ENCODE results near the gene CNR2. TPM values are rescaled to one million over a fixed set of nuclear protein-coding genes. Genes with fewer than 3 reads are reported as not detected.

The CNR2 gene
- total RNA-seq, 1 donor from 2014 or later = not detected

- Mint-ChIP-seq H3K27ac (no peak overlapping the region), H3K27me3 (peaks cover 2% of the 10 kb centered on the region), H3K36me3 (ENCODE audit: insufficient read depth) (no peaks in the 10 kb centered on the region), H3K4me3 (ENCODE audit: low read depth) (no peak overlapping the region), H3K9me3 (ENCODE audit: low read depth) (no peaks in the 10 kb centered on the region), H3K4me1 (ENCODE audit: low read depth) (no peaks in the 10 kb centered on the region)
- TF ChIP-seq, protein P1, sequence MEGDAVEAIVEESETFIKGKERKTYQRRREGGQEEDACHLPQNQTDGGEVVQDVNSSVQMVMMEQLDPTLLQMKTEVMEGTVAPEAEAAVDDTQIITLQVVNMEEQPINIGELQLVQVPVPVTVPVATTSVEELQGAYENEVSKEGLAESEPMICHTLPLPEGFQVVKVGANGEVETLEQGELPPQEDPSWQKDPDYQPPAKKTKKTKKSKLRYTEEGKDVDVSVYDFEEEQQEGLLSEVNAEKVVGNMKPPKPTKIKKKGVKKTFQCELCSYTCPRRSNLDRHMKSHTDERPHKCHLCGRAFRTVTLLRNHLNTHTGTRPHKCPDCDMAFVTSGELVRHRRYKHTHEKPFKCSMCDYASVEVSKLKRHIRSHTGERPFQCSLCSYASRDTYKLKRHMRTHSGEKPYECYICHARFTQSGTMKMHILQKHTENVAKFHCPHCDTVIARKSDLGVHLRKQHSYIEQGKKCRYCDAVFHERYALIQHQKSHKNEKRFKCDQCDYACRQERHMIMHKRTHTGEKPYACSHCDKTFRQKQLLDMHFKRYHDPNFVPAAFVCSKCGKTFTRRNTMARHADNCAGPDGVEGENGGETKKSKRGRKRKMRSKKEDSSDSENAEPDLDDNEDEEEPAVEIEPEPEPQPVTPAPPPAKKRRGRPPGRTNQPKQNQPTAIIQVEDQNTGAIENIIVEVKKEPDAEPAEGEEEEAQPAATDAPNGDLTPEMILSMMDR (IDR thresholded peaks at IDR 0.05; ENCODE audit: unreplicated experiment) = no peak
- DNase-seq (ENCODE audit: low spot score, unreplicated experiment) = no peak
These were observed 11.4 kb upstream of the CNR2 start for GRCh38 chr1:23924601-23925000.

DNA sequence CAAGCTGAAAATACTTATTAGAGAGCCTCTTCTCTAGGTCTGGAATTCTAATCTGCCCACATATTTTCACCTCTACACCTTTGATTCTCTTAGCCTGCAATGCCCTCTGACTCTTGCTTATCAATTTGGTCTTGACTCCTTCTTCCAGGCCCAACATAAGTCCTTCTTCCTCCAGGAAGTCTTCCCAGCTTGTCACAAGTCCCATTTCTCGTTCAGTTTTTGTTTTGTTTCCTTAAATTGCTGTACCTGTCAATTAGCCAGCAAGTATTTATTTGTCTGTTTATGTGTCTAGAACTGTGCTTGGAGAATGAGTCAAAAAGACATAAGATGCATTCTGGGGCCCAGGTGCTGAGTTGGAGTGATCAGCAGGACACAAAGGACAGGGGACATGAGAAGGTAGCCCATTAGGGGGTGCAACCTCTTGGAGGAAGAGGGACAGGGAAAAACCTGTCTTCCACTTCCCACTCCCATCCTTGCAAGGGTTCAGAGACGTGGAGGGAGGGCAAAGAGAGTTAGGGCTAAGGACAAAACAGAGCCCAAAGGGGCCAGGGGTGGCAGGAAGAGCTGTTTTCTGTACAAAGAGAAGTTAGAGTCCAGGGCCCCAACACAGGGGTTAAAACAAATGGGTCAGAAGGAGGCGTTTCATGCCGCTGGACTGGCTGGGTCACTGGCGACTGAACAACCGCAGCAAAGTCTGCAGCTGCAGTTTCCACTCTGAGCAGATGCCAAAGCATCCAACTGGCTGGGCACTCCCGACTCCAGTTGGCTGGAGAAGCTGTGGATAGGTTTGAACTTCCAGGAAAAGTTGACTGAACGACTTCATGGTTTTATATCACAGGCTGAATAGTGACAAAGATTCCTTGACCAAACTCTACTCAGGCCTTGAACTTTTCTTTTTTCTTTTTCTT is 10.7 kb upstream of the CNR2 start:
- Mint-ChIP-seq H3K4me1 (ENCODE audit: low read depth) (no peaks in the 10 kb centered on the region), H3K4me3 (ENCODE audit: low read depth) (no peak overlapping the region), H3K27me3 (peaks cover 2% of the 10 kb centered on the region), H3K9me3 (ENCODE audit: low read depth) (no peaks in the 10 kb centered on the region), H3K36me3 (ENCODE audit: insufficient read depth) (no peaks in the 10 kb centered on the region), H3K27ac (no peak overlapping the region)
- no peak for DNase-seq (ENCODE audit: low spot score, unreplicated experiment)
- TF ChIP-seq, protein P1 (IDR thresholded peaks at IDR 0.05; ENCODE audit: unreplicated experiment) = no peak

- Mint-ChIP-seq H3K9me3 (ENCODE audit: low read depth) (no peaks in the 10 kb centered on the region), H3K4me3 (ENCODE audit: low read depth) (no peak overlapping the region), H3K27ac (no peak overlapping the region), H3K36me3 (ENCODE audit: insufficient read depth) (no peaks in the 10 kb centered on the region), H3K4me1 (ENCODE audit: low read depth) (no peaks in the 10 kb centered on the region), H3K27me3 (no peaks in the 10 kb centered on the region)
- DNase-seq (ENCODE audit: low spot score, unreplicated experiment) = no peak
- TF ChIP-seq, protein P1 (IDR thresholded peaks at IDR 0.05; ENCODE audit: unreplicated experiment) = no peak
These were observed 9.3 kb upstream of the CNR2 start for GRCh38 chr1:23922321-23922943.

DNA sequence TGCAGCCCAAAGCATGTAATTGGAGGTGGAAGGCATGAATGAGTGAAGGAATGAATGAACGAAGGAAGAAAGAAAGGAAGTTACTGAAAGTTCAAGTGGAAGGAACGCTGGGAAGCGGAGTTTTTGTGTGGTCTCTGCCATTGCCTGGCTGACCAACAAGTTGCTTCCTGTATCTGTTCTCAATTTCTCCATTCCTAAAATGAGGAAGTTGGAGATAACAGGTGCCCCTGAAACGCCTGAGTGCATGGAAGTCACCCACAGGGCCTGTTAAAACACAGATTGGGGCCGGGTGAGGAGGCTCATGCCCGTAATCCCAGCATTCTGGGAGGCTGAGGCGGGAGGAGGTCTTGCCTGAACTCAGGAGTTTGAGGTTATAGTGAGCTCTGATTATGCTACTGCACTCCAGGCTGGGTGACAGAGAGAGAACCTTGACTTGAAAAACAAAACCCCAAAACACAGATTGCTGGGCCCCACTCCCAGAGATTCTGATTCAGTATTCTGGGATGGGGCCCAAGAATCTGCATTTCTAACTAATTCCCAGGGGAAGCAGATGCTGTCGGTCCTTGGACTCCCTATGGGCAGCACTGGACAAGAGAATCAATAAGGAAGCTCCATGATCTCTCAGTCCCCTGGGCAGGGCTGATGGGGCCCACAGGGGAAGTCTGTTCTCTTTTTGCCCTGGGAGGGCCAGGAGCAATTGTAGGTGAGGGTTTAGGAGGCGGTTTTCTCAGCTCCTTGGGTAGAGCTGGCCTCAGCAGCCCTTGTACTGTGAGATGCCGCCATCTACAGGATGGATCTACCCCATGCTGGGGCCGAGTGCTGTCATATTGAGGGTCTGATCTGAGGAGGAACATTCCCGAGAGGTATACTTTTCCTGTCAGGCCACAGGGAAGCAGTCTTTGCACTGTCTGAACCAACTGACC is 3.3 kb upstream of the CNR2 start:
- Mint-ChIP-seq H3K27me3 (no peaks in the 10 kb centered on the region), H3K4me3 (ENCODE audit: low read depth) (no peak overlapping the region), H3K36me3 (ENCODE audit: insufficient read depth) (no peaks in the 10 kb centered on the region), H3K4me1 (ENCODE audit: low read depth) (no peaks in the 10 kb centered on the region), H3K27ac (no peak overlapping the region), H3K9me3 (ENCODE audit: low read depth) (no peaks in the 10 kb centered on the region)
- peak; percentile 28 for DNase-seq (ENCODE audit: low spot score, unreplicated experiment)
- TF ChIP-seq, protein P1 (IDR thresholded peaks at IDR 0.05; ENCODE audit: unreplicated experiment) = peak; percentile 72

DNA sequence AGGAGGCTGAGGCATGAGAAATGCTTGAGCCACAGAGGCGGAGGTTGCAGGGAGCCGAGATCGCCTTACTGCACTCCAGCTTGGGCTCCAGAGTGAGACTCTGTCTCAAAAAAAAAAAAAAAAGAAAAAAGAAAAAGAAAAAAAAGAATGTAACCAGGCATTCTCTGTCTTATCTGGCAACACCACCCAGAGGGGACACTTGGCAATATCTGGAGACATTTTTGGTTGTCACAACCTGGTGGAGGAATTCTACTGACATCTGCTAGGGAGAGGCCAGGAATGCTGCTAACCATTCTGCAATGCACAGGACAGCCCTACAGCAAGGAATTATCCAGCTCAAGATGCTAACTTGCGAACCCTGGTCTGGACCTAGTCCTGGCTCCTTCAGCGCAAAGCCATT is 2.3 kb upstream of the CNR2 start:
- no peak for DNase-seq (ENCODE audit: low spot score, unreplicated experiment)
- no peaks in the 10 kb centered on the region for H3K36me3 Mint-ChIP-seq (ENCODE audit: insufficient read depth)
- H3K27me3 Mint-ChIP-seq = no peaks in the 10 kb centered on the region
- H3K9me3 Mint-ChIP-seq (ENCODE audit: low read depth) = no peaks in the 10 kb centered on the region
- H3K27ac Mint-ChIP-seq = no peak overlapping the region
- H3K4me3 Mint-ChIP-seq (ENCODE audit: low read depth) = no peak overlapping the region
- no peaks in the 10 kb centered on the region for H3K4me1 Mint-ChIP-seq (ENCODE audit: low read depth)
- TF ChIP-seq, protein P1 (IDR thresholded peaks at IDR 0.05; ENCODE audit: unreplicated experiment) = no peak

Measured in progenitor cell of endocrine pancreas (in vitro differentiated cells).